Measurements from ENCODE around the gene MST1. TPM values are rescaled to one million over a fixed set of nuclear protein-coding genes. Genes with fewer than 3 reads are reported as not detected.
A peak's percentile ranks its signal among the peaks of the same experiment; 100 is the strongest.

The MST1 gene
- total and polyA plus RNA-seq, 2 of the 8 experiments (the other 6 are each of a cell fraction or from before 2014, with no cell fraction given), result 6.2 to 9.5 TPM

DNA sequence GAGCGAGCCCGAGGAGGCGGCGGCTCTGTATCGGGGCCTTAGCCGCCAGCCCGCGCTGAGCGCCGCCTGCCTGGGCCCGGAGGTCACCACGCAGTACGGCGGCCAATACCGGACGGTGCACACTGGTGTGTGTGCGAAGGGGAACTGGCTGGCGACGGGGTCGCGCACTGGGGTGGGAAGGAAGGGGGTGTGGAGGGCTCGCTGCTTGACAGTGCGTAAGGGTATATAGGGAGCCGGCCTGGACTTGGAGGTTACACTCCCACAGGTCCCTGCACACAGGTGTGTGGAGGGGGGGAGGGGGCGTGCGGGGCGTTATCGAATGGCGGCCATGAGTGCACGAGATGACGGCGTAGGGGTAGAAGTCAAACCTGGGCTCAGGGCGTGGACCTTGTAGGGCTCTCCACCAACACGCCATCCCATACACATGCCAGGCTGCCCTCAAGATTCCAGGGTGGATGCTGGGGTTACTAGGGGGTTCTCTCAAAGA is 14.7 kb downstream of the MST1 start (continued):
- TF ChIP-seq RNF2 (IDR thresholded peaks at IDR 0.05; ENCODE audit: borderline replicate concordance, low read depth, low read length, missing control alignments, poor library complexity, severe bottlenecking), result no peak
- 0 out of 4 replicates have a peak, but pooled peaks of 1 of the 2 experiments have one; percentile 43 for TF ChIP-seq SIN3A (conservative IDR thresholded peaks at IDR 0.05 in 1 of 2, IDR thresholded peaks at IDR 0.05 in 1 of 2; ENCODE audit: low read depth in 1 of 2, low read length in 2 of 2)
- no peak for TF ChIP-seq TBP (IDR thresholded peaks at IDR 0.05; ENCODE audit: low read depth, low read length)
- no peak for TF ChIP-seq CHD2 (IDR thresholded peaks at IDR 0.05; ENCODE audit: low read length)
- TF ChIP-seq TEAD4 (IDR thresholded peaks at IDR 0.05; ENCODE audit: low read depth, low read length), result no peak
- no peak for TF ChIP-seq CHD1 (IDR thresholded peaks at IDR 0.05; ENCODE audit: low read depth, low read length)
- no peak for TF ChIP-seq POLR2A (IDR thresholded peaks at IDR 0.05; ENCODE audit: control extremely low read depth in 1 of 2, low read depth in 2 of 2, low read length in 2 of 2)
- TF ChIP-seq, protein P1, sequence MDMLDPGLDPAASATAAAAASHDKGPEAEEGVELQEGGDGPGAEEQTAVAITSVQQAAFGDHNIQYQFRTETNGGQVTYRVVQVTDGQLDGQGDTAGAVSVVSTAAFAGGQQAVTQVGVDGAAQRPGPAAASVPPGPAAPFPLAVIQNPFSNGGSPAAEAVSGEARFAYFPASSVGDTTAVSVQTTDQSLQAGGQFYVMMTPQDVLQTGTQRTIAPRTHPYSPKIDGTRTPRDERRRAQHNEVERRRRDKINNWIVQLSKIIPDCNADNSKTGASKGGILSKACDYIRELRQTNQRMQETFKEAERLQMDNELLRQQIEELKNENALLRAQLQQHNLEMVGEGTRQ (IDR thresholded peaks at IDR 0.05; ENCODE audit: low read length), result no peak
- peak; percentile 53; the same call in 1 of the 2 replicates for TF ChIP-seq YY1 (IDR thresholded peaks at IDR 0.05; ENCODE audit: low read depth, low read length)
- no peak for TF ChIP-seq RBBP5 (IDR thresholded peaks at IDR 0.05; ENCODE audit: borderline replicate concordance, low read depth, low read length)
- 0 out of 4 replicates have a peak, but pooled peaks of 1 of the 2 experiments have one; percentile 62 for TF ChIP-seq HDAC2 (IDR thresholded peaks at IDR 0.05; ENCODE audit: borderline replicate concordance in 1 of 2, low read depth in 2 of 2, low read length in 2 of 2)
- TF ChIP-seq GABPA (IDR thresholded peaks at IDR 0.05; ENCODE audit: borderline replicate concordance, insufficient read depth, low read length), result no peak
- no peak for TF ChIP-seq KDM5A (IDR thresholded peaks at IDR 0.05; ENCODE audit: low read length)
- no peak for TF ChIP-seq SP2 (IDR thresholded peaks at IDR 0.05; ENCODE audit: low read length)
- TF ChIP-seq NRF1 (IDR thresholded peaks at IDR 0.05; ENCODE audit: low read depth, low read length), result no peak
